Peyer's patch (tissue), 4 donors: Measurements from ENCODE around the gene MMP24OS.

Experiments used
- POLR2A ChIP-seq, 2 donors: fragments of 450-650 bp; IDR thresholded peaks; one replicate each; pipeline ENCODE4 v1.5.1; 2017; ENCODE audit warnings: antibody characterized with exemption in 2 of 2, mild to moderate bottlenecking in 2 of 2, moderate library complexity in 2 of 2
- TF ChIP-seq, protein P1 (sequence below), 6 experiments: fragments of 450-650 bp in 4 of 6; fragments of 200-600 bp in 2 of 6; sonication (generic) in 1 of 6; IDR thresholded peaks; one replicate each; pipeline ENCODE4 v1.5.1; 2017 to 2019; ENCODE audit warnings: antibody characterized with exemption in 6 of 6, mild to moderate bottlenecking in 3 of 6, moderate library complexity in 1 of 6

DNA sequence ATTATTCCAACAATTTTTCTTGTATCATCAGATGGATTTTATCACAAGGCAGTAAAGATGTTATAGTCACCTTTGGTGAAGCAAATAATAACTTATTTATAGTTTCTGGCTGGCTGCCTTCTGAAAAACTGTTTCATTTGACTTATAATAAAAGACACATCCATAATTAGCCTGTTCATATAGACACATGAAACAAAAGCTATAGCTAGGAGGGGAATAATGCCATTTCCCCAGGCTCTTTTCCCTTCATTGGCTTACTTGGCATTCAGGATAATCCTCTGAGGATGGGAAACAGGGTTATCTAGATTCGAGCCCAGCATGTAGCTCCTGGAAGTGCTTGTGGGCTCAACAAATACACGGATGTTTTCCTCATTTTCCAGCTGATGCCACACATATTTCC, 33.9 kb downstream of the MMP24OS start:
- TF ChIP-seq, protein P1, sequence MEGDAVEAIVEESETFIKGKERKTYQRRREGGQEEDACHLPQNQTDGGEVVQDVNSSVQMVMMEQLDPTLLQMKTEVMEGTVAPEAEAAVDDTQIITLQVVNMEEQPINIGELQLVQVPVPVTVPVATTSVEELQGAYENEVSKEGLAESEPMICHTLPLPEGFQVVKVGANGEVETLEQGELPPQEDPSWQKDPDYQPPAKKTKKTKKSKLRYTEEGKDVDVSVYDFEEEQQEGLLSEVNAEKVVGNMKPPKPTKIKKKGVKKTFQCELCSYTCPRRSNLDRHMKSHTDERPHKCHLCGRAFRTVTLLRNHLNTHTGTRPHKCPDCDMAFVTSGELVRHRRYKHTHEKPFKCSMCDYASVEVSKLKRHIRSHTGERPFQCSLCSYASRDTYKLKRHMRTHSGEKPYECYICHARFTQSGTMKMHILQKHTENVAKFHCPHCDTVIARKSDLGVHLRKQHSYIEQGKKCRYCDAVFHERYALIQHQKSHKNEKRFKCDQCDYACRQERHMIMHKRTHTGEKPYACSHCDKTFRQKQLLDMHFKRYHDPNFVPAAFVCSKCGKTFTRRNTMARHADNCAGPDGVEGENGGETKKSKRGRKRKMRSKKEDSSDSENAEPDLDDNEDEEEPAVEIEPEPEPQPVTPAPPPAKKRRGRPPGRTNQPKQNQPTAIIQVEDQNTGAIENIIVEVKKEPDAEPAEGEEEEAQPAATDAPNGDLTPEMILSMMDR (IDR thresholded peaks at IDR 0.05) = no peak
- TF ChIP-seq POLR2A (IDR thresholded peaks at IDR 0.05) = no peak
